IPS-18c (cell line): Measurements from ENCODE around the gene NEURL1B.

Experiments
- H3K4me3 ChIP-seq: 2 replicates; pipeline ENCODE4 v1.7.0; 2013; ENCODE audit warnings: low read depth, mild to moderate bottlenecking, low read length, moderate library complexity; ENCODE audit not compliant: insufficient read depth
- H3K9me3 ChIP-seq: one replicate; pipeline ENCODE4 v1.6.1; 2013; ENCODE audit warnings: mild to moderate bottlenecking, low read length, moderate library complexity; ENCODE audit not compliant: control insufficient read depth, insufficient read depth

NEURL1B gene

DNA sequence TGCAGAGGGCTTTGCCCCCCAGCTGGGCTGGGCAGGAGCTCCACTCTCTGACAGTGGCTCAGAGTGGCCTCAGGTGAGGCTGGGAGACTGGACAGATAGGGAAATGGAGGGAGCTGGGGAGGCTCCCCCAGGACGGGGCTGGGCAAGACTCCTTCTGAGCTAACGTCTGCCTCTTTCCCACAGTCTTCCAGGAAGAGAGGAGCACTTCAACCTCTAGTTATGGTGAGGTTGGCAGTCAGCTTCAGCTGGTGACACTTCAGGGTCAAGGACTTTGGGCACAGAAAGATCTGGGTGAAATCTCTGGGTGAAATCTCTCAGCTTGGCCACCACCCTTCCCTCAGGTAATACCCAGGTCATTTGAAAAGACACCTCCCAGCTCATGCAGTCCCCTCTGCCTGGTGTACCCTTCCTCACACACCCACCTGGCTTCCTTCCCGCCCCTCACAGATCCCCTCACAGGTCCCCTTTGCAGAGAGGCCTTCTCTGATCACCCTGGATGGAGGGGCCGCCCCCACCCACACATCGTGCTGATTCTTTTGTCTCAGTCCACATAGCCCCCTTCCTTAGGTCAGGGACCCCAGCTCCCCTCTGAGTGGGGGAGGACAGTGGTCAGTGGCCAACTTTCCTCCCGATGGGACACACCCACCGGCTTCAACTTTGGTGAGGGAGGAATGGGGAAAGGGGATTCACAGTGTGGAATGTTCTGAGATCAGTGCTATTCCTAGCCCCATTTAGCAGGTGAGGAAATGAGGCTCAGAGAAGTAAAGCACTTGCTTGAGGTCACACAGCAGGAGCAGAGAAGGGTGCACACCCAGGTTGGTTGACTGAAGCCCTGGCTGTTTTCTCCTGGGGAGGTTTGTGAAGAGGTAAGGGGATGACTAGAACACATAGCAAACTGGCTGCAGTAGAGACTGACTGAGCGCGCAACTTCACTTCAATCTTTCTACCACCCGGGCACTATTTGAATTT is 15.8 kb upstream of the NEURL1B start:
- H3K9me3 ChIP-seq = no peaks in the 10 kb centered on the region
- no peak overlapping the region for H3K4me3 ChIP-seq

- Histone ChIP-seq H3K4me3 (no peak overlapping the region), H3K9me3 (no peaks in the 10 kb centered on the region)
These were observed 15.0 kb upstream of the NEURL1B start for GRCh38 chr5:172626031-172626581.

GRCh38 chr5:172630082-172630481 is 11.0 kb upstream of the NEURL1B start:
- Histone ChIP-seq H3K9me3 (no peaks in the 10 kb centered on the region), H3K4me3 (no peak overlapping the region)

DNA sequence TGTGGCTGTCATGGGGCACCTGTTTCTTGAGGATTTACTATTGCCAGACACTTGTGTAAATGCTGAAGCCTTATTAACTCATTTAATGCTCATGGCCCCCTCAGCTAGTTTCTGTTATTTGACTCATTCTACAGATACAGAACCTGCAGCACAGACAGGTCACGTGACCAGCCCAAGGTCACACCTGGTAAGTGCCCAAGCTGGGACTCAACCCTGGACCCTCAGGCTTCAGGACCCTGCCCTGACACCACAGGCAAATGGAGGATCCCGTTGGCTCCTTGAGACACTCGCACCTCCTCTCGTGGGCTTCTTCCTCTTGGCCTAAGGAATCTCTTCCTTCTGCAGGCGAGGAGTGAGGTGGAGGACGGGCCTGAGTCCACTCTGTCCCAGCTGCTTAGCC is 10.6 kb upstream of the NEURL1B start:
- Histone ChIP-seq H3K9me3 (no peaks in the 10 kb centered on the region), H3K4me3 (no peak overlapping the region)

DNA sequence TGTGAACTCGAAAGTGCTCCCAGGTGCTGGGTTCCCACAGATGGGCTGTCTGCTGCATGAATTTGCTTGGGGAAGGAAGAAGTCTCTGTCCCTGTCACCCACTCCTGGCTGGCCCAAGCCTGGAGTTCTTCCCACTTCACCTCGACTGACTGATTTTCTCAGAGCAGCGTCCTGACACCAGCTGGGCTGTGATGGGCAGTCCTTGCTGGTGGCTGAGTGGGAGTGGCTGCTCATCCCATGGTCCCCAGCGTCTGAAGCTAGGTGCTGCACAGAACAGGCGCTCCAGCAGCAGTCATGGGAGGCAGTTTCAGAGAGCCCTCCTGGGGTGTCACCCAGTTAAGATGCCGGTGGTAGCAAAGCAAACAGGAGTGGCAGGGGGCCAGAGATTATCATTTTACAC is 10.1 kb upstream of the NEURL1B start:
- Histone ChIP-seq H3K9me3 (no peaks in the 10 kb centered on the region), H3K4me3 (no peak overlapping the region)

GRCh38 chr5:172632346-172633092 is 8.5 kb upstream of the NEURL1B start:
- H3K9me3 ChIP-seq = no peaks in the 10 kb centered on the region
- H3K4me3 ChIP-seq = no peak overlapping the region

GRCh38 chr5:172633403-172633970 is 7.6 kb upstream of the NEURL1B start:
- Histone ChIP-seq H3K9me3 (no peaks in the 10 kb centered on the region), H3K4me3 (no peak overlapping the region)

GRCh38 chr5:172634106-172634899 is 6.8 kb upstream of the NEURL1B start:
- Histone ChIP-seq H3K4me3 (no peak overlapping the region), H3K9me3 (no peaks in the 10 kb centered on the region)

- no peaks in the 10 kb centered on the region for H3K9me3 ChIP-seq
- no peak overlapping the region for H3K4me3 ChIP-seq
These were observed 6.0 kb upstream of the NEURL1B start for GRCh38 chr5:172635038-172635437.

DNA sequence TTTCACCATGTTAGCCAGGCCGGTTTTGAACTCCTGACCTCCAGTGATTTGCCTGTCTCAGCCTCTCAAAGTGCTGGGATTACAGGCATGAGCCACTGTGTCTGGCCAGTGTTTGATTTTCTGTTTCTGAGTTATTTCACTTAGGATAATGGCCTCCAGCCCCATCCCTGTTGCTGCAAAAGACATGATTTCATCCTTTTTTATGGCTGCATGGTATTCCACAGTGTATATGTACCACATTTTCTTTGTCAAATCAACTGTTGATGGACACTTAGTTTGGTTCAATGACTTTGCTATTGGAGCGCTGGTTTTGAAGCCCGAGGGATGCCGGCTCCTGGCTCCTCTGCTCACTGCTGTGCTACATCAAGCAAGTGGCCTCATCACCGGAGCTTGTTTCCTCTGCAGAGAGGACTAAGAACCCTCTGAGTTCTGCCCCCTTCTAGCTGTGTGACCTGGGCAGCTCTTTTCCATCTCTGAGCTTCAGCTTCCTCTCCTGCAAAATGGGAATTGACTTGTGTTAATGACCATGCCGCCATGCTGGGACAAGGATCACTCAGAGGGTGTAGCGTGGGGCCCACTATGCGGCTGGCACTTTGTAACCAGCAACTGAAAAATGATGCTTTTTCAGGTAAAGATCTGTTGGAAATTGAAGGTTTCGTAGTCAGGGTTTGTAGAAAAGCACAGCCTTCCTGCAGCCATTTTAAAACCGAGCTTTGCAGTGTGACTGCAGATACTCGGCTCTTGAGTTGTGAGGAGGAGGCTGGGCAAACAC is 4.6 kb upstream of the NEURL1B start:
- H3K9me3 ChIP-seq = no peaks in the 10 kb centered on the region
- no peak overlapping the region for H3K4me3 ChIP-seq

DNA sequence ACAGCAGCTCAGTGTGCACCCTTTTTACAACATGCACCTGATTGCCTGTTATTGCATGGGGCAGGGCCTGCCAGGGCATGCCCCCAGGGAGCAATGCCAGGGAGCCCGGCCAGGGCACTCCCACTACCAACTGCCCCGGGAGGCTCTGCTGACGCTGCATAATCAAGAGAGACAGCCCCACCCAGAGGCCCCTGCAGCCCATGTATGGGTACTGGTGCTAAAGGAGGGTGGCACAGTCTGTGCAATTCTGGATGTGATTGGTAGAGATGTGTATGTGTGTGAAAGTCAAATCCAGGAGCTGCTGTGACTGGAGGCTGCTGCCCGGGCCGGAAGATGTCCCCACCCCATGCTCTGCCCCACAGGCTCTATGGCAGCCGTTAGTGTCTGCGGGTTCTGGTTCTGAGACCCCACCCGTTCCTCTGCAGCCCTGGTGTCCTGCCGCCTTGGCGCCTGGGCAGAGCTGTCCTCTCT is 3.9 kb upstream of the NEURL1B start:
- Histone ChIP-seq H3K9me3 (no peaks in the 10 kb centered on the region), H3K4me3 (no peak overlapping the region)

- Histone ChIP-seq H3K4me3 (no peak overlapping the region), H3K9me3 (no peaks in the 10 kb centered on the region)
These were observed 3.3 kb upstream of the NEURL1B start for GRCh38 chr5:172637740-172638139.

- H3K4me3 ChIP-seq = no peak overlapping the region
- H3K9me3 ChIP-seq = no peaks in the 10 kb centered on the region
These were observed 2.8 kb upstream of the NEURL1B start for GRCh38 chr5:172638209-172638768.

DNA sequence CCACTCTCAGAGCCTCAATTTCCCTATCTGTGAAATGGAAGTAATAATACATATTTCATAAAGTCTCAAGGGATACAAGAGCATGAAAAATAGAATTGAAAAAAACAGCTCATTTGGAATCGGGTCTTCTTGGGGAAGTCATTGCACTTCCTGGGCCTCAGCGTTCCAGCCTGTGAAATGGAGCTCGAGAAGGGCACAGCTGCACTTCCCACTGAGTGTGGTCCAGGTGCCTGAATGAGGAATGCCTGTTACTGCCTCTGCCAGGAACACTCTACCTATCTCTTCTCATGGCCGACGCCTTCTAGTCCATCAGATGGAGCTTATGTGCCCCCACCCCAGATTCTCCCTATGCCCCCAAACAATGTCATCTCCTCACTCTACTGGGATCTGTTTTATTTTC is 924 bp upstream of the NEURL1B start:
- H3K9me3 ChIP-seq = no peaks in the 10 kb centered on the region
- no peak overlapping the region; the same call in 1 of the 2 replicates for H3K4me3 ChIP-seq

DNA sequence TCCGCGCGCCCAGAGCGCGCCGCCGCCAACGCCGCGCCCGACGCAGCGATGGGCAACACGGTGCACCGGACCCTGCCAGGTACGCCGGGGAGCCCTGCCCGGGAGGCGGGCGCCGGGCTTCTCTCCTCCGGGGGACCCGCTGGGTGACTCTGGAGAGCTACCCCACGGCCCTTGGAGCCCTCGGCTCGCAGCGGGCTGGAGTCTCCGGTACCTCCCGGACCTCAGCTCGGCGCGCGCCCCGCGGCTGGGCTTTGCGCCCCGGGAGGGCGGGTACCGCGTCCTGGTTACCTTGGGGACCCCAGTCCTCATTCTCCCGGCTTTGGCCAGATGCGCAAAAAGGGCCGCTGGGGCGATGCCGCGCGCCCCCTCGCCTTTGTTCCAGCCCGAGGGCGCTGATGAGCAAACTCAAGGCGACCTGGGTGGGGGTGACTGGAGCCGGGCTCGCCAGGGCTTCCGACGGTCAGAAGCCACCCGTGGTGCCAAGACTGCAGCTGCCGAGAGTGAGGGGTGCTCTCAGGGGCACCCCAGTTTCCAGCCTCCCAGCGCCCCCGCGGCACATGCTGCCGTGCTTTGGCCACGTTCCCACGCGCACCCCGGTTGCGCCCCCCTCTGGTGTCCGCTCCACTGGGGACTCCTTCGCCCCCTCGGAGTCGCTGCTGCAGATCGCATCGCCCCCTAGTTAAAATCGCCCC is 442 bp downstream of the NEURL1B start:
- peak overlapping the region; percentile 78 for H3K4me3 ChIP-seq

More for the DNA sequence above, 442 bp downstream of the NEURL1B start:
- no peaks in the 10 kb centered on the region for H3K9me3 ChIP-seq
